K562 (cell line): ENCODE results near the gene AKAP12. TPM values are rescaled to one million over a fixed set of nuclear protein-coding genes. Genes with fewer than 3 reads are reported as not detected.
A peak's percentile ranks its signal among the peaks of the same experiment; 100 is the strongest.

Experiments used
- ATAC-seq: fragments of 200-7000 bp; cut with Tn5 transposase; 3 replicates; pipeline ENCODE4 v1.9.1; 2020; ENCODE audit warnings: moderate library complexity
- BruUV-seq: library from RNA; stranded (reverse); fragments of 400-500 nt; replicated peaks from 2 replicates; lab custom pipeline; 2021; lab: Mats Ljungman, UMichigan
- CTCF ChIA-PET: fragments of 300-600 bp; formaldehyde crosslinking; extraction: SDS; loops from one replicate; lab custom pipeline; 2021; ENCODE audit warnings: low intra/inter-chr PET ratio; lab: Yijun Ruan, JAX
- POLR2A ChIA-PET: fragments of 300-600, 350-650 bp; sonication (Branson Sonifier 250); formaldehyde crosslinking; extraction: SDS; loops from one replicate; lab custom pipeline; 2021; ENCODE audit warnings: antibody characterized with exemption, inconsistent platforms; lab: Yijun Ruan, JAX
- DNase-seq, 4 experiments: peaks; one replicate each; pipeline versions ENCODE4 v3.0.0 to v3.0.0-alpha.2; 2011 to 2018; ENCODE audit warnings: low spot score in 3 of 4, mixed read lengths in 3 of 4; ENCODE audit errors: extremely low read depth in 1 of 4
- FAIRE-seq: peaks from 2 replicates; lab custom pipeline; 2011; peaks lifted over from hg19 to GRCh38; lab: Jason Lieb, UNC
- H2AFZ ChIP-seq: 2 replicates; pipeline ENCODE4 v1.6.0; 2011; ENCODE audit warnings: low read depth, low read length, control low read depth, inconsistent platforms
- H3K27ac ChIP-seq: fragments of 200-600 bp; 3 replicates; pipeline ENCODE4 v1.8.0; 2011; ENCODE audit warnings: low read depth, mild to moderate bottlenecking, control low read depth, inconsistent platforms, low read length, moderate library complexity, mixed read lengths; ENCODE audit errors: extremely low read depth
- H3K27me3 ChIP-seq, 2 experiments: fragments of 300-600 bp in 1 of 2; 2 replicates in 1 of 2; 3 replicates in 1 of 2; pipeline versions ENCODE4 v1.6.0 to v1.8.0; 2011; ENCODE audit warnings: inconsistent platforms in 2 of 2, low read length in 2 of 2, mild to moderate bottlenecking in 1 of 2, mixed read lengths in 1 of 2, moderate library complexity in 1 of 2; ENCODE audit not compliant: control insufficient read depth in 2 of 2, insufficient read depth in 2 of 2
- H3K36me3 ChIP-seq: fragments of 300-600 bp; 3 replicates; pipeline ENCODE4 v1.8.0; 2011; ENCODE audit warnings: mild to moderate bottlenecking, low read length, inconsistent platforms; ENCODE audit not compliant: control insufficient read depth, insufficient read depth
- H3K4me1 ChIP-seq, 2 experiments: fragments of 200-600 bp in 1 of 2; replicated peaks in 1 of 2; 2 replicates in 1 of 2; 3 replicates in 1 of 2; pipeline versions ENCODE4 v1.5.1 to v1.8.0; 2011; ENCODE audit warnings: inconsistent platforms in 2 of 2, low read length in 2 of 2, mild to moderate bottlenecking in 1 of 2, mixed read lengths in 1 of 2, moderate library complexity in 1 of 2; ENCODE audit not compliant: control insufficient read depth in 2 of 2, insufficient read depth in 2 of 2
- H3K4me2 ChIP-seq: 2 replicates; pipeline ENCODE4 v1.6.1; 2011; ENCODE audit warnings: low read length, control low read depth, inconsistent platforms, mixed read lengths; ENCODE audit not compliant: insufficient read depth
- H3K4me3 ChIP-seq: fragments of 200-600 bp; sonication (generic), shearing (Covaris generic); 2 replicates; pipeline ENCODE4 v1.5.1; 2016; ENCODE audit warnings: control low read depth, inconsistent platforms
- H3K79me2 ChIP-seq: fragments of 200-600 bp; 3 replicates; pipeline ENCODE4 v1.8.0; 2011; ENCODE audit warnings: low read length, inconsistent platforms; ENCODE audit not compliant: control insufficient read depth, insufficient read depth
- H3K9ac ChIP-seq, 2 experiments: 2 replicates each; pipeline versions ENCODE4 v1.6.0 to v1.6.1; 2011; ENCODE audit warnings: low read depth in 2 of 2, low read length in 2 of 2, control low read depth in 1 of 2, inconsistent platforms in 1 of 2, mild to moderate bottlenecking in 1 of 2, mixed read lengths in 1 of 2; ENCODE audit not compliant: insufficient read depth in 1 of 2
- H3K9me1 ChIP-seq: one replicate; pipeline ENCODE4 v1.6.0; 2011; ENCODE audit warnings: inconsistent platforms, mild to moderate bottlenecking, low read length, moderate library complexity; ENCODE audit not compliant: control insufficient read depth, insufficient read depth
- H3K9me3 ChIP-seq: replicated peaks from 2 replicates; pipeline ENCODE4 v1.5.1; 2011; ENCODE audit warnings: low read depth, low read length, inconsistent platforms; ENCODE audit not compliant: control insufficient read depth, insufficient read depth
- H4K20me1 ChIP-seq: replicated peaks from 2 replicates; pipeline ENCODE4 v1.6.1; 2011; ENCODE audit warnings: low read length, inconsistent platforms, mixed read lengths; ENCODE audit not compliant: control insufficient read depth, insufficient read depth
- BMI1 ChIP-seq: fragments of 150-350 bp; IDR thresholded peaks from 2 replicates; pipeline ENCODE4 v1.6.1; 2014; ENCODE audit warnings: low read length
- CREB1 ChIP-seq, 2 experiments: sonication (generic) in 1 of 2; formaldehyde crosslinking in 1 of 2; IDR thresholded peaks; 2 replicates each; pipeline versions ENCODE4 v1.6.1 to v1.8.0; 2012 to 2022; ENCODE audit warnings: inconsistent platforms in 1 of 2, mild to moderate bottlenecking in 1 of 2, missing genetic modification reagents in 1 of 2, moderate library complexity in 1 of 2
- GTF2B ChIP-seq: IDR thresholded peaks from 2 replicates; pipeline ENCODE4 v1.6.1; 2011; ENCODE audit not compliant: insufficient read length; ENCODE audit errors: extremely low read depth
- HDAC8 ChIP-seq: fragments of 450-650 bp; IDR thresholded peaks from 2 replicates; pipeline ENCODE4 v1.6.1; 2016; ENCODE audit warnings: mild to moderate bottlenecking, missing genetic modification characterization, moderate library complexity, missing compliant biosample characterization
- KLF1 ChIP-seq: fragments of 450-650 bp; IDR thresholded peaks from 2 replicates; pipeline ENCODE4 v1.6.1; 2016; ENCODE audit warnings: missing genetic modification characterization, missing compliant biosample characterization
- MCM2 ChIP-seq: fragments of 450-650 bp; IDR thresholded peaks from 2 replicates; pipeline ENCODE4 v1.6.1; 2017; ENCODE audit warnings: low read depth, mild to moderate bottlenecking
- NFXL1 ChIP-seq: fragments of 450-650 bp; formaldehyde crosslinking; IDR thresholded peaks from 2 replicates; pipeline ENCODE4 v1.4.0; 2021; ENCODE audit warnings: mild to moderate bottlenecking
- PRPF4 ChIP-seq: fragments of 200-400 bp; formaldehyde crosslinking; IDR thresholded peaks from one replicate; pipeline ENCODE4 v1.6.1; 2017; ENCODE audit warnings: low read length, low read depth, mild to moderate bottlenecking; ENCODE audit not compliant: insufficient read depth, poor library complexity, severe bottlenecking
- SFPQ ChIP-seq: fragments of 200-400 bp; formaldehyde crosslinking; IDR thresholded peaks from 2 replicates; pipeline ENCODE4 v1.6.1; 2017; ENCODE audit warnings: mild to moderate bottlenecking, low read depth, low read length, moderate library complexity
- SIX5 ChIP-seq, 2 experiments: IDR thresholded peaks; 2 replicates each; pipeline ENCODE4 v1.6.1; 2011; ENCODE audit warnings: low read length in 2 of 2, borderline replicate concordance in 1 of 2, low read depth in 1 of 2, mild to moderate bottlenecking in 1 of 2, moderate library complexity in 1 of 2; ENCODE audit not compliant: insufficient read depth in 1 of 2
- SP1 ChIP-seq: sonication (generic); formaldehyde crosslinking; IDR thresholded peaks from 2 replicates; pipeline ENCODE4 v1.8.1; 2022; ENCODE audit warnings: mild to moderate bottlenecking, missing genetic modification reagents
- ZNF121 ChIP-seq: sonication (generic); formaldehyde crosslinking; conservative IDR thresholded peaks from 2 replicates; pipeline ENCODE4 v1.8.0; 2022; ENCODE audit warnings: missing genetic modification reagents
- ZNF444 ChIP-seq: fragments of 250-450 bp; sonication (Bioruptor Pico); IDR thresholded peaks from 2 replicates; pipeline ENCODE4 v1.4.0; 2020; ENCODE audit warnings: mild to moderate bottlenecking, moderate library complexity
- WGBS: fragments of 100-300 bp; shearing (Covaris generic); methylation state at CpG from one replicate; pipeline ENCODE4 v1.1.6; 2016; ENCODE audit warnings: low coverage, mixed read lengths; ENCODE audit not compliant: insufficient coverage; ENCODE audit errors: missing lambda C conversion rate; 5-methylcytosine and 5-hydroxymethylcytosine counted together
- in situ Hi-C: fragments of 300-500 bp; cut with MboI; formaldehyde crosslinking; loops from 4 replicates; pipeline ENCODE4 v1.15.0; 2018; ENCODE audit warnings: inconsistent platforms, mixed read lengths
- intact Hi-C: fragments of 100-400 bp; cut with micrococcal nuclease; formaldehyde crosslinking; loops from 2 replicates; pipeline ENCODE4 v1.14.2; 2022
- polyA plus RNA-seq, 8 experiments: library from polyadenylated mRNA; depleted of rRNA in 4 of 8; stranded (reverse) in 5 of 8; unstranded in 3 of 8; fragments of >200 nt; fragmentation: Nextera tagmentation in 2 of 8; fragmentation: Illumina TruSeq in 1 of 8; extraction: Ambion mirVana in 2 of 8; extraction: Trizol in 1 of 8; gene quantifications; 2 replicates each; pipeline versions ENCODE4 v1.2.1 to v1.2.3, GENCODE V29; 2011 to 2014; ENCODE audit warnings: inconsistent platforms in 1 of 8, missing spikeins in 1 of 8
- total RNA-seq, 7 experiments: library from RNA; depleted of rRNA in 6 of 7; stranded (reverse); fragments of >200 nt in 6 of 7; fragmentation: Illumina TruSeq in 2 of 7; extraction: Trizol in 2 of 7; gene quantifications; 2 replicates each; pipeline versions ENCODE4 v1.2.1 to v1.2.3, GENCODE V29; 2011 to 2021; ENCODE audit warnings: low replicate concordance in 1 of 7
- TF ChIP-seq, protein P1 (sequence below): sonication (generic); formaldehyde crosslinking; IDR thresholded peaks from 2 replicates; pipeline ENCODE4 v1.8.1; 2023; ENCODE audit warnings: mild to moderate bottlenecking, missing genetic modification reagents
- TF ChIP-seq, protein P2 (sequence below): sonication (generic); formaldehyde crosslinking; IDR thresholded peaks from 2 replicates; pipeline ENCODE4 v1.8.1; 2022; ENCODE audit warnings: missing genetic modification reagents

Gene AKAP12
- total and polyA plus RNA-seq, 9 of the 15 experiments (the other 6 are each of a cell fraction or from before 2014, with no cell fraction given): 0.08 to 2.0 (median 0.62) TPM

- TF ChIP-seq SP1: no peak
These were observed 1.2 kb downstream of the AKAP12 start (continued) for GRCh38 chr6:151240791-151241642.

GRCh38 chr6:151241853-151242252 lies 2.1 kb downstream of the AKAP12 start:
- peaks cover 0 to 19% of the 10 kb centered on the region in 2 experiments; a peak in 2 of 5 replicates for H3K4me1 ChIP-seq
- WGBS: 32% methylated on average over 5 of the region's 5 CpGs
- ATAC-seq (no peak), DNase-seq (no peak), FAIRE-seq (peak; percentile 29)
- no TSS peak for BruUV-seq
- no peaks in the 10 kb centered on the region for H4K20me1 ChIP-seq
- H3K36me3 ChIP-seq: no peaks in the 10 kb centered on the region
- no peaks in the 10 kb centered on the region for H3K79me2 ChIP-seq
- intact Hi-C loops: no loop called here
- no peak overlapping the region for H2AFZ ChIP-seq
- POLR2A ChIA-PET: interaction anchor here (0.6 to 1.9 kb wide), 3 partner anchors 9 to 359 kb away, joined by 3 to 5 read pairs (median 3); no protein-coding TSS in a partner anchor
- H3K27me3 ChIP-seq: peaks cover 40 to 41% of the 10 kb centered on the region in 2 experiments
- no peak overlapping the region for H3K4me3 ChIP-seq
- no peak overlapping the region for H3K9ac ChIP-seq
- CTCF ChIA-PET: no interaction called here
- no peak overlapping the region for H3K27ac ChIP-seq
- in situ Hi-C loops: no loop called here
- no peaks in the 10 kb centered on the region for H3K9me1 ChIP-seq
- no peak overlapping the region for H3K4me2 ChIP-seq
- H3K9me3 ChIP-seq: no peaks in the 10 kb centered on the region
- TF ChIP-seq PRPF4: no peak
- no peak for TF ChIP-seq CREB1 (IDR thresholded peaks at IDR 0.05)
- TF ChIP-seq CREB1 (CRISPR knock-in tag; IDR thresholded peaks at IDR 0.05): no peak
- TF ChIP-seq, protein P1, sequence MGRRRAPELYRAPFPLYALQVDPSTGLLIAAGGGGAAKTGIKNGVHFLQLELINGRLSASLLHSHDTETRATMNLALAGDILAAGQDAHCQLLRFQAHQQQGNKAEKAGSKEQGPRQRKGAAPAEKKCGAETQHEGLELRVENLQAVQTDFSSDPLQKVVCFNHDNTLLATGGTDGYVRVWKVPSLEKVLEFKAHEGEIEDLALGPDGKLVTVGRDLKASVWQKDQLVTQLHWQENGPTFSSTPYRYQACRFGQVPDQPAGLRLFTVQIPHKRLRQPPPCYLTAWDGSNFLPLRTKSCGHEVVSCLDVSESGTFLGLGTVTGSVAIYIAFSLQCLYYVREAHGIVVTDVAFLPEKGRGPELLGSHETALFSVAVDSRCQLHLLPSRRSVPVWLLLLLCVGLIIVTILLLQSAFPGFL: no peak
- TF ChIP-seq, protein P2, sequence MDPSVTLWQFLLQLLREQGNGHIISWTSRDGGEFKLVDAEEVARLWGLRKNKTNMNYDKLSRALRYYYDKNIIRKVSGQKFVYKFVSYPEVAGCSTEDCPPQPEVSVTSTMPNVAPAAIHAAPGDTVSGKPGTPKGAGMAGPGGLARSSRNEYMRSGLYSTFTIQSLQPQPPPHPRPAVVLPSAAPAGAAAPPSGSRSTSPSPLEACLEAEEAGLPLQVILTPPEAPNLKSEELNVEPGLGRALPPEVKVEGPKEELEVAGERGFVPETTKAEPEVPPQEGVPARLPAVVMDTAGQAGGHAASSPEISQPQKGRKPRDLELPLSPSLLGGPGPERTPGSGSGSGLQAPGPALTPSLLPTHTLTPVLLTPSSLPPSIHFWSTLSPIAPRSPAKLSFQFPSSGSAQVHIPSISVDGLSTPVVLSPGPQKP (CRISPR knock-in tag): no peak
- TF ChIP-seq SIX5 (IDR thresholded peaks at IDR 0.05; ENCODE audit: borderline replicate concordance in 1 of 2, insufficient read depth in 1 of 2, low read depth in 1 of 2, low read length in 2 of 2): no peak
- no peak for TF ChIP-seq ZNF444
- TF ChIP-seq ZNF121 (CRISPR knock-in tag): no peak
- no peak for TF ChIP-seq MCM2
- no peak for TF ChIP-seq BMI1
- TF ChIP-seq KLF1 (tag): no peak
- no peak for TF ChIP-seq NFXL1 (CRISPR knock-in tag)
- TF ChIP-seq GTF2B: no peak
- no peak for TF ChIP-seq HDAC8 (tag)
- no peak for TF ChIP-seq SFPQ
